HepG2 (cell line): ENCODE data around the gene LCK. TPM values are rescaled to one million over a fixed set of nuclear protein-coding genes. Genes with fewer than 3 reads are reported as not detected.

ENCODE experiments used
- ATAC-seq: fragments of 200-7000 bp; cut with Tn5 transposase; 3 replicates; pipeline ENCODE4 v1.9.1; 2020; ENCODE audit warnings: mild to moderate bottlenecking, moderate library complexity
- BruUV-seq: library from RNA; stranded (reverse); fragments of 400-500 nt; replicated peaks from 2 replicates; lab custom pipeline; 2021; lab: Mats Ljungman, UMichigan
- CTCF ChIA-PET: fragments of 300-600 bp; formaldehyde crosslinking; extraction: SDS; loops from one replicate; lab custom pipeline; 2021; ENCODE audit warnings: low total read pairs, inconsistent platforms, low intra/inter-chr PET ratio; lab: Yijun Ruan, JAX
- POLR2A ChIA-PET: fragments of 350-600 bp; sonication (Branson Sonifier 250); formaldehyde crosslinking; loops from one replicate; lab custom pipeline; 2020; ENCODE audit warnings: antibody characterized with exemption, inconsistent platforms; lab: Yijun Ruan, JAX
- DNase-seq: peaks from one replicate; pipeline ENCODE4 v3.0.0-alpha.2; 2015; ENCODE audit warnings: low spot score
- FAIRE-seq: peaks from 3 replicates; lab custom pipeline; 2011; peaks lifted over from hg19 to GRCh38; lab: Jason Lieb, UNC
- H2AFZ ChIP-seq: one replicate; pipeline ENCODE4 v1.6.1; 2011; ENCODE audit warnings: low read length, inconsistent platforms
- H3K27ac ChIP-seq: fragments of 300-600 bp; 3 replicates; pipeline ENCODE4 v1.8.0; 2011; ENCODE audit warnings: mixed run types, mild to moderate bottlenecking, mixed read lengths, low read length, inconsistent platforms; ENCODE audit not compliant: insufficient read depth; ENCODE audit errors: extremely low read length
- H3K27me3 ChIP-seq, 2 experiments: fragments of 200-600 bp in 1 of 2; 2 replicates in 1 of 2; 3 replicates in 1 of 2; pipeline versions ENCODE4 v1.6.0 to v1.8.0; 2011; ENCODE audit warnings: low read length in 2 of 2, mild to moderate bottlenecking in 2 of 2, moderate library complexity in 2 of 2, inconsistent platforms in 1 of 2; ENCODE audit not compliant: insufficient read depth in 2 of 2, control insufficient read depth in 1 of 2
- H3K36me3 ChIP-seq, 2 experiments: fragments of 200-600 bp in 1 of 2; replicated peaks in 1 of 2; 2 replicates in 1 of 2; 3 replicates in 1 of 2; pipeline versions ENCODE4 v1.5.1 to v1.8.0; 2011; ENCODE audit warnings: low read length in 2 of 2, inconsistent platforms in 1 of 2; ENCODE audit not compliant: insufficient read depth in 2 of 2, control insufficient read depth in 1 of 2
- H3K4me1 ChIP-seq: 2 replicates; pipeline ENCODE4 v1.5.1; 2012; ENCODE audit warnings: low read length, inconsistent platforms; ENCODE audit not compliant: insufficient read depth
- H3K4me2 ChIP-seq: 2 replicates; pipeline ENCODE4 v1.6.0; 2011; ENCODE audit warnings: low read depth, low read length, inconsistent platforms
- H3K4me3 ChIP-seq, 3 experiments: fragments of 200-600 bp in 1 of 3; sonication (generic), shearing (Covaris generic) in 1 of 3; replicated peaks in 1 of 3; 2 replicates each; pipeline ENCODE4 v1.5.1; 2011 to 2016; ENCODE audit warnings: low read length in 3 of 3, inconsistent platforms in 2 of 3, low read depth in 2 of 3, mild to moderate bottlenecking in 2 of 3, control low read depth in 1 of 3, mixed read lengths in 1 of 3; ENCODE audit not compliant: insufficient read depth in 1 of 3
- H3K79me2 ChIP-seq: one replicate; pipeline ENCODE4 v1.6.1; 2011; ENCODE audit warnings: low read length, inconsistent platforms; ENCODE audit not compliant: insufficient read depth
- H3K9ac ChIP-seq: 2 replicates; pipeline ENCODE4 v1.6.0; 2011; ENCODE audit warnings: mild to moderate bottlenecking, low read depth, low read length, inconsistent platforms; ENCODE audit not compliant: insufficient read depth
- H3K9me3 ChIP-seq: 2 replicates; pipeline ENCODE4 v1.5.1; 2012; ENCODE audit warnings: mild to moderate bottlenecking, low read length
- H4K20me1 ChIP-seq: 2 replicates; pipeline ENCODE4 v1.6.0; 2011; ENCODE audit warnings: inconsistent platforms, mild to moderate bottlenecking, low read length, moderate library complexity; ENCODE audit not compliant: insufficient read depth
- ARID3A ChIP-seq: IDR thresholded peaks from 2 replicates; pipeline ENCODE4 v1.6.1; 2012; ENCODE audit warnings: low read depth, low read length, improper control_type of control experiment
- CBX2 ChIP-seq, 2 experiments: fragments of 200-600 bp in 1 of 2; sonication (generic); formaldehyde crosslinking in 1 of 2; IDR thresholded peaks; 2 replicates each; pipeline versions ENCODE4 v1.7.0 to v1.8.1; 2018 to 2022; ENCODE audit warnings: low read depth in 2 of 2, low read length in 1 of 2, mild to moderate bottlenecking in 1 of 2, missing genetic modification reagents in 1 of 2
- HES4 ChIP-seq: sonication (generic); formaldehyde crosslinking; IDR thresholded peaks from 2 replicates; pipeline ENCODE4 v1.9.0; 2021; ENCODE audit warnings: mild to moderate bottlenecking, missing genetic modification reagents, borderline replicate concordance
- NR1H2 ChIP-seq: sonication (generic); formaldehyde crosslinking; IDR thresholded peaks from 2 replicates; pipeline ENCODE4 v1.8.1; 2022; ENCODE audit warnings: low read depth, missing genetic modification reagents, borderline replicate concordance
- RFX3 ChIP-seq: IDR thresholded peaks from 2 replicates; pipeline ENCODE4 v1.6.1; 2016; ENCODE audit warnings: missing biosample characterization, missing genetic modification reagents
- RXRA ChIP-seq: sonication (generic); formaldehyde crosslinking; IDR thresholded peaks from 2 replicates; pipeline ENCODE4 v1.5.1; 2020; ENCODE audit warnings: missing genetic modification reagents
- ZBTB2 ChIP-seq: sonication (generic); formaldehyde crosslinking; IDR thresholded peaks from 2 replicates; pipeline ENCODE4 v1.8.0; 2022; ENCODE audit warnings: low read depth, missing genetic modification reagents
- ZC3H4 ChIP-seq: sonication (generic); formaldehyde crosslinking; IDR thresholded peaks from 2 replicates; pipeline ENCODE4 v1.4.0; 2020; ENCODE audit warnings: missing genetic modification reagents, borderline replicate concordance
- ZNF496 ChIP-seq: sonication (generic); formaldehyde crosslinking; IDR thresholded peaks from 2 replicates; pipeline ENCODE4 v1.8.1; 2023; ENCODE audit warnings: mild to moderate bottlenecking, moderate library complexity, missing genetic modification reagents; ENCODE audit not compliant: insufficient replicate concordance
- ZNF646 ChIP-seq: sonication (generic); formaldehyde crosslinking; IDR thresholded peaks from 2 replicates; pipeline ENCODE4 v1.9.0; 2021; ENCODE audit warnings: mild to moderate bottlenecking, missing genetic modification reagents
- ZNF660 ChIP-seq: sonication (generic); formaldehyde crosslinking; IDR thresholded peaks from 2 replicates; pipeline ENCODE4 v1.5.1; 2020; ENCODE audit warnings: mild to moderate bottlenecking, low read depth, missing genetic modification reagents, borderline replicate concordance
- WGBS: methylation state at CpG from one replicate; pipeline ENCODE4 v1.1.6; 2017; ENCODE audit warnings: low lambda C conversion rate; 5-methylcytosine and 5-hydroxymethylcytosine counted together
- in situ Hi-C: cut with HindIII; loops from 2 replicates; pipeline ENCODE4 v1.10.0; 2017; ENCODE audit warnings: low pct_unique_long_range_greater_than_20kb; ENCODE audit not compliant: extremely low pct_ligation_motif_present
- intact Hi-C: fragments of 100-400 bp; cut with micrococcal nuclease; formaldehyde crosslinking; loops from one replicate; pipeline ENCODE4 v1.10.0; 2022; ENCODE audit not compliant: unreplicated experiment
- polyA plus RNA-seq, 8 experiments: library from polyadenylated mRNA; depleted of rRNA in 3 of 8; stranded (reverse) in 7 of 8; unstranded in 1 of 8; fragments of >200 nt; fragmentation: Illumina TruSeq in 4 of 8; extraction: Trizol in 4 of 8; gene quantifications; 2 replicates each; pipeline versions ENCODE4 v1.2.1 to v1.2.3, GENCODE V29; 2011 to 2016; ENCODE audit warnings: low read depth in 4 of 8, missing spikeins in 1 of 8, mixed read lengths in 1 of 8; ENCODE audit not compliant: insufficient read depth in 1 of 8
- total RNA-seq, 5 experiments: library from RNA; depleted of rRNA; stranded (reverse); fragments of >200 nt; fragmentation: Illumina TruSeq; extraction: Trizol; gene quantifications; 2 replicates each; pipeline ENCODE4 v1.2.3, GENCODE V29; 2016; ENCODE audit warnings: low read depth in 1 of 5

Gene LCK
- total and polyA plus RNA-seq, 2 of the 13 experiments (the other 11 are each of a cell fraction or from before 2014, with no cell fraction given), result 0.93 to 1.8 TPM

GRCh38 chr1:32286763-32287162 is 35.7 kb downstream of the LCK start:
- ATAC-seq (no peak), FAIRE-seq (no peak)
- in situ Hi-C loops, result no loop called here

More at GRCh38 chr1:32286763-32287162, 35.7 kb downstream of the LCK start:
- no peak overlapping the region for H3K4me2 ChIP-seq
- H3K79me2 ChIP-seq, result no peaks in the 10 kb centered on the region
- BruUV-seq, result no TSS peak
- H3K27ac ChIP-seq, result no peak overlapping the region
- intact Hi-C loops, result no loop called here
- CTCF ChIA-PET, result no interaction called here
- WGBS, result 48% methylated on average over 4 of the region's 4 CpGs
- H4K20me1 ChIP-seq, result no peaks in the 10 kb centered on the region
- H3K9me3 ChIP-seq, result no peaks in the 10 kb centered on the region
- DNase-seq, result no peak
- H3K4me3 ChIP-seq, result no peak overlapping the region
- POLR2A ChIA-PET, result no interaction called here
- H3K9ac ChIP-seq, result no peak overlapping the region
- no peaks in the 10 kb centered on the region for H3K36me3 ChIP-seq
- no peak overlapping the region for H2AFZ ChIP-seq
- no peaks in the 10 kb centered on the region for H3K27me3 ChIP-seq
- peaks cover 22% of the 10 kb centered on the region for H3K4me1 ChIP-seq
- no peak for TF ChIP-seq ZC3H4
- no peak for TF ChIP-seq RFX3 (CRISPR knock-in tag)
- no peak for TF ChIP-seq ZNF646 (CRISPR knock-in tag)
- TF ChIP-seq ZNF496 (CRISPR knock-in tag), result no peak
- TF ChIP-seq ZBTB2 (CRISPR knock-in tag), result no peak
- no peak for TF ChIP-seq ARID3A
- no peak for TF ChIP-seq RXRA (CRISPR knock-in tag)
- no peak for TF ChIP-seq NR1H2 (CRISPR knock-in tag)
- no peak for TF ChIP-seq CBX2 (IDR thresholded peaks at IDR 0.05; ENCODE audit: low read depth, low read length)
- TF ChIP-seq CBX2 (CRISPR knock-in tag; IDR thresholded peaks at IDR 0.05; ENCODE audit: low read depth), result no peak
- no peak for TF ChIP-seq HES4 (CRISPR knock-in tag)
- TF ChIP-seq ZNF660 (CRISPR knock-in tag), result no peak
